Fibroblast of skin of scalp (primary cell): ENCODE measurements around the gene SNX20. TPM values are rescaled to one million over a fixed set of nuclear protein-coding genes. Genes with fewer than 3 reads are reported as not detected.

Source experiments
- DNase-seq: peaks from one replicate; pipeline ENCODE4 v3.0.0-alpha.2; 2013
- polyA plus RNA-seq, 2 experiments: library from polyadenylated mRNA; unstranded; fragments of 120-200 nt; gene quantifications; one replicate each; pipeline ENCODE4 v1.2.1, GENCODE V29; 2013; ENCODE audit not compliant: insufficient read length in 2 of 2

The SNX20 gene
- polyA plus RNA-seq (2013, experiment 1 of 2; ENCODE audit: insufficient read length) = not detected
- polyA plus RNA-seq (2013, experiment 2 of 2; ENCODE audit: insufficient read length) = 0.10 TPM

- no peak for DNase-seq
Observed at GRCh38 chr16:50681021-50681885, at the start of gene SNX20. SNX20 (minus strand) TSS chr16:50681312; CDS start chr16:50677526, 3,786 bp downstream.

- DNase-seq = no peak
Observed at GRCh38 chr16:50724306-50724705, 43.2 kb upstream of the SNX20 start.

- no peak for DNase-seq
Observed at GRCh38 chr16:50722960-50723359, 41.8 kb upstream of the SNX20 start.

- DNase-seq = no peak
Observed at GRCh38 chr16:50722405-50722737, 41.3 kb upstream of the SNX20 start.

- DNase-seq = no peak
Observed at GRCh38 chr16:50721549-50722404, 40.7 kb upstream of the SNX20 start.

- DNase-seq = no peak
Observed at GRCh38 chr16:50719401-50720337, 38.6 kb upstream of the SNX20 start.

GRCh38 chr16:50718761-50719400 is 37.8 kb upstream of the SNX20 start:
- DNase-seq = no peak

GRCh38 chr16:50718061-50718760 is 37.1 kb upstream of the SNX20 start:
- DNase-seq = peak; percentile 26

- DNase-seq = no peak
Observed at GRCh38 chr16:50717494-50717893, 36.4 kb upstream of the SNX20 start.

- DNase-seq = no peak
Observed at GRCh38 chr16:50717091-50717490, 36.0 kb upstream of the SNX20 start.

- DNase-seq = no peak
Observed at GRCh38 chr16:50712956-50713355, 31.8 kb upstream of the SNX20 start.

- DNase-seq = peak; percentile 29
Observed at GRCh38 chr16:50712560-50712898, 31.4 kb upstream of the SNX20 start.

GRCh38 chr16:50711862-50712559 is 30.9 kb upstream of the SNX20 start:
- DNase-seq = no peak

- DNase-seq = no peak
Observed at GRCh38 chr16:50711040-50711439, 29.9 kb upstream of the SNX20 start.

GRCh38 chr16:50709980-50710379 is 28.9 kb upstream of the SNX20 start:
- DNase-seq = no peak

- no peak for DNase-seq
Observed at GRCh38 chr16:50709061-50709684, 28.1 kb upstream of the SNX20 start.

- DNase-seq = no peak
Observed at GRCh38 chr16:50708373-50709060, 27.4 kb upstream of the SNX20 start.

- no peak for DNase-seq
Observed at GRCh38 chr16:50706250-50706649, 25.1 kb upstream of the SNX20 start.

- no peak for DNase-seq
Observed at GRCh38 chr16:50705436-50706110, 24.5 kb upstream of the SNX20 start.
